ENCODE data around the gene LRCH4.
A peak's percentile ranks its signal among the peaks of the same experiment; 100 is the strongest.
"Not testable (repeated sequence)": the region's sequence is repeated elsewhere in the genome, so short reads cannot be mapped to it uniquely, and the experiment has no call there.

Gene LRCH4

DNA sequence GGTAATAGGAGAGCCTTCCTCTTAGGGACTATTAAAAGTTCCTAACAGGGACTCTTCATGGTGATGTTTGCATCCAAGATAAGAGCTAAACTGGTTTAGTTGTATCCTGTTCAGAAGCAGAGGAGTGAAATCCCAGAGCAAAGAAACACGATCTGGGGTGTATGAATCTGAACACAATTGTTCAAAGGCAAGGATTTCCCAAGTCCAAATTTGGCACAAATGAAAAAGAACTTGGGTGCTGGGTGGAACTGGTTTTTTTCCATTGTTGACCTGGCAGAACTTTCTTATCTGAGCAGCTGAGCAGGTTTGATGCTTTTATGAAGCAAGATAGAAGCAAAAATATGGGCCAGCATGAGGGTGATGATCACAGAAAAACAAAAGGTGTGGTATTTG, 41.0 kb downstream of the LRCH4 start:
- no peak overlapping the region for H3K9ac ChIP-seq (ENCODE audit: low read length)
- no peak overlapping the region for H3K4me3 ChIP-seq (ENCODE audit: low read length)
- H3K27ac ChIP-seq (ENCODE audit: low read length) = peak overlapping the region; percentile 19
- no peaks in the 10 kb centered on the region for H3K36me3 ChIP-seq (ENCODE audit: control insufficient read depth, low read depth, low read length)
- peaks cover 11% of the 10 kb centered on the region for H3K27me3 ChIP-seq (ENCODE audit: control insufficient read depth, insufficient read depth, low read length)
- no peaks in the 10 kb centered on the region for H3K9me3 ChIP-seq (ENCODE audit: control insufficient read depth, low read depth, low read length)
- peaks cover 42% of the 10 kb centered on the region for H3K4me1 ChIP-seq (ENCODE audit: control insufficient read depth, low read depth, low read length)

DNA sequence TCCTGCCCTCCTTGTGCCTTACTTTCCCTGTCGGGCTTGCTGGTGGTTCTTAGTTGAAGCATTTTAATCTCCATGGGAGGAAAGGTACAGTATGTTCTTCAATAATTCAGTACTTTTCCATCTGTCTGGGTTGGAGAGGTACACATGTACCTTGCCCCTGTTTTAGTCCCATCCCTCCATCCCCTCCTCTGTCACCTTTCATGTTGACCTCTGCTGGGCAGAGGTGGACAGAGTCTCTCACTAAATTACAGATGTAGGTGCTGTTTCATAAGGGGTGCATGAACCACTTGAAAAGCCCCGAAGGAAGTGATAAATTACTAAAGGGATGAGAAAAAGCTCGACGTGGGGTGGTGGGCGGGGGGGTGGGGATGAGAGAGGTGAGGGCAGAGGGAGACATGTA, 41.5 kb downstream of the LRCH4 start:
- H3K27me3 ChIP-seq (ENCODE audit: control insufficient read depth, insufficient read depth, low read length) = peaks cover 14% of the 10 kb centered on the region
- H3K4me1 ChIP-seq (ENCODE audit: control insufficient read depth, low read depth, low read length) = peaks cover 43% of the 10 kb centered on the region
- no peaks in the 10 kb centered on the region for H3K9me3 ChIP-seq (ENCODE audit: control insufficient read depth, low read depth, low read length)
- H3K36me3 ChIP-seq (ENCODE audit: control insufficient read depth, low read depth, low read length) = no peaks in the 10 kb centered on the region
- H3K9ac ChIP-seq (ENCODE audit: low read length) = no peak overlapping the region
- H3K27ac ChIP-seq (ENCODE audit: low read length) = no peak overlapping the region
- H3K4me3 ChIP-seq (ENCODE audit: low read length) = no peak overlapping the region

DNA sequence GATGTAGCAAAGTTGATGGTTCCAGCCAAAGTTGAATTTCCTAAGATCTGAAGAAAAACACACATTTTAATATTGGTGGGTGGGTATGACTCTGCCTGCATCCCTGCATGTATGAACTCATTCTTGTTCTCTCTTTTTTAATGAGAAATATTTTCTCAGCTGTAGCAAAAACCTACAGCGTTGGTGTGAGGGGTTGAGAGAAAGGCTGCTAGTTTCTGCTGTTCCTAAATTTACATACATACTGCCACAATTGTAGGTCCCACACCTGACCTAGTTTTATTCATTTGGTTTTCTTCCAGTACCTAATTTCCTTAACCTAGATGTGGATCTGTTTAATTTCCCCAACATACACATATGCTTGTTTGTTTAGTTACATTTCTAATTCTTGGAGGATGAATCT, 42.3 kb downstream of the LRCH4 start:
- H3K4me3 ChIP-seq (ENCODE audit: low read length) = no peak overlapping the region
- peaks cover 14% of the 10 kb centered on the region for H3K27me3 ChIP-seq (ENCODE audit: control insufficient read depth, insufficient read depth, low read length)
- H3K9ac ChIP-seq (ENCODE audit: low read length) = no peak overlapping the region
- H3K36me3 ChIP-seq (ENCODE audit: control insufficient read depth, low read depth, low read length) = no peaks in the 10 kb centered on the region
- no peaks in the 10 kb centered on the region for H3K9me3 ChIP-seq (ENCODE audit: control insufficient read depth, low read depth, low read length)
- peaks cover 43% of the 10 kb centered on the region for H3K4me1 ChIP-seq (ENCODE audit: control insufficient read depth, low read depth, low read length)
- H3K27ac ChIP-seq (ENCODE audit: low read length) = no peak overlapping the region

DNA sequence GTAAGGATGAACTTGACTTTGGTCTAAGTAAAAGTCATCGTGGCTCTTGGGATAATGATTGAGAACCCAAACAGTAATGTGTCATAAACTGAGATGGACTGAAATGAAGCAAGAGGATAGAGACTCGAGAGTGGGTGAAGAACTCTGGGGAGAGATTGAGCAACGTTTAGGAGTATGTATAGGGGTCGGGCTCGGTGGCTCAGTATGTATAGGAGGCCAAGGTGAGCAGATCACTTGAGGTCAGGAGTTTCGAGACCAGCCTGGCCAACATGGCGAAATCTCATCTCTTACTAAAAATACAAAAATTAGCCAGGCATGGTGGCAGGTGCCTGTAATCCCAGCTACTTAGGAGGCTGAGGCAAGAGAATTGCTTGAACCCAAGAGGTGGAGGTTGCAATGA, 44.6 kb downstream of the LRCH4 start:
- H3K27me3 ChIP-seq (ENCODE audit: control insufficient read depth, insufficient read depth, low read length) = peaks cover 14% of the 10 kb centered on the region
- not testable (repeated sequence) for H3K9ac ChIP-seq (ENCODE audit: low read length); H3K9me3 ChIP-seq (ENCODE audit: control insufficient read depth, low read depth, low read length); H3K27ac ChIP-seq (ENCODE audit: low read length); H3K36me3 ChIP-seq (ENCODE audit: control insufficient read depth, low read depth, low read length)
- peak overlapping the region; percentile 17 for H3K4me3 ChIP-seq (ENCODE audit: low read length)
- peaks cover 43% of the 10 kb centered on the region for H3K4me1 ChIP-seq (ENCODE audit: control insufficient read depth, low read depth, low read length)

DNA sequence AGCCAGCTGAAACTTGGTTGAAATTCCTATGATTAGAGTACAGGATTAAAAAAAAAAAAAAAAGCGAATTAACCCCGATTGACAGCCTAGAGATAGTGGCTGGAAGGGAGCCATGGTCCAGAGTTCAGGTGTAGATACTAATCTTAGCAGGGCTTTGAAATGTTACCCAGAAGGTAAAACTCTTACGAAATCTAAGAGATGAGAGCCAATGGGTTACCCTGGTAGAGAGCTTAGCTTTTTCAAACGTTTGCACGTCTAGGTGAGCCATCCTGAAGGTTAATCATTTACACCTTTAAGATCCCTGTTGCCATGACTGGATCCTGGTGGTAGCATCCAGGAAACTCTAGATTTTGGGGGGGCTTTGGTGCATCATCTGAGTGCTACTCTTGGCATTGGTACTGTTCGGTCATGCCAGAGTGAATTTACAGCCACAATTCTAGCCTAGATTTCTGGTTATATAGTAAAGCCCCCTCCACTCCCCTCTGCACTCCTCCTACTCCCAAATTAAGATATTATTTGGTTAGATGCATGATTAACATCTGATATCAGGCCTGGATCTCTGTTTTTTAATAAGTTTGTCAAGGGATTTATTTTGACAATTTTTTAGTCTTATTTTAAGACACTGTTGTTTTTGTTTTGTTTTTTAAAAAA, 45.7 kb downstream of the LRCH4 start:
- Histone ChIP-seq H3K9ac (ENCODE audit: low read length) (no peak overlapping the region), H3K27me3 (ENCODE audit: control insufficient read depth, insufficient read depth, low read length) (peaks cover 14% of the 10 kb centered on the region), H3K4me1 (ENCODE audit: control insufficient read depth, low read depth, low read length) (peaks cover 32% of the 10 kb centered on the region), H3K4me3 (ENCODE audit: low read length) (peak overlapping the region; percentile 75), H3K9me3 (ENCODE audit: control insufficient read depth, low read depth, low read length) (no peaks in the 10 kb centered on the region), H3K27ac (ENCODE audit: low read length) (no peak overlapping the region), H3K36me3 (ENCODE audit: control insufficient read depth, low read depth, low read length) (no peaks in the 10 kb centered on the region)

DNA sequence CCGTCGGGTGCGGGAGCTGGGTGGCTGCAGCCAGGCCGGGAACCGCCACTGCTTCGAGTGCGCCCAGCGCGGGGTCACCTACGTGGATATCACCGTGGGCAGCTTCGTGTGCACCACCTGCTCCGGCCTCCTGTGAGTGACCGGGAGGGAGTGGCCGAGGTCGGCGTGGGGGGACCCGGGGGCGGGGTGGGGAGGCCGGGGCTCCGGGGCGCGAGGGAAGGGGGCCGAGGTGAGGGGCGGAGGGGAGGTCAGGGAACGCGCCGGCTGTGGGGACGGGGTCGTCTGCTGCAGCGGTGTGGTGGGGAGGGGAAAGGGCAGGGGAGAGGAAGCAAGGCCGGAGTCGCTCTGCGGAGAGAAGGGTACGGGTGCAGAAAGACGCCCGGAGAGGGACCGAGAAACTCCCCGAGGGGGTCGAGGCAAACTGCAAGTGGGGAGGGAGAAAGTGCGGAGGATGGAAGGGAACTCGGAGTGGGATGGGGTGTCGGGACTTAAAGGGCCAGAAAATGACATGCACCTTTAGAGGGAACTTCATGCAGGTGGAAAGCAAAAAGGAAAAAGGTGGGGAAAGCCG, 46.4 kb downstream of the LRCH4 start:
- Histone ChIP-seq H3K4me3 (ENCODE audit: low read length) (peak overlapping the region; percentile 75), H3K27me3 (ENCODE audit: control insufficient read depth, insufficient read depth, low read length) (peaks cover 14% of the 10 kb centered on the region), H3K9ac (ENCODE audit: low read length) (no peak overlapping the region), H3K27ac (ENCODE audit: low read length) (no peak overlapping the region), H3K4me1 (ENCODE audit: control insufficient read depth, low read depth, low read length) (peaks cover 26% of the 10 kb centered on the region), H3K36me3 (ENCODE audit: control insufficient read depth, low read depth, low read length) (no peaks in the 10 kb centered on the region), H3K9me3 (ENCODE audit: control insufficient read depth, low read depth, low read length) (no peaks in the 10 kb centered on the region)

DNA sequence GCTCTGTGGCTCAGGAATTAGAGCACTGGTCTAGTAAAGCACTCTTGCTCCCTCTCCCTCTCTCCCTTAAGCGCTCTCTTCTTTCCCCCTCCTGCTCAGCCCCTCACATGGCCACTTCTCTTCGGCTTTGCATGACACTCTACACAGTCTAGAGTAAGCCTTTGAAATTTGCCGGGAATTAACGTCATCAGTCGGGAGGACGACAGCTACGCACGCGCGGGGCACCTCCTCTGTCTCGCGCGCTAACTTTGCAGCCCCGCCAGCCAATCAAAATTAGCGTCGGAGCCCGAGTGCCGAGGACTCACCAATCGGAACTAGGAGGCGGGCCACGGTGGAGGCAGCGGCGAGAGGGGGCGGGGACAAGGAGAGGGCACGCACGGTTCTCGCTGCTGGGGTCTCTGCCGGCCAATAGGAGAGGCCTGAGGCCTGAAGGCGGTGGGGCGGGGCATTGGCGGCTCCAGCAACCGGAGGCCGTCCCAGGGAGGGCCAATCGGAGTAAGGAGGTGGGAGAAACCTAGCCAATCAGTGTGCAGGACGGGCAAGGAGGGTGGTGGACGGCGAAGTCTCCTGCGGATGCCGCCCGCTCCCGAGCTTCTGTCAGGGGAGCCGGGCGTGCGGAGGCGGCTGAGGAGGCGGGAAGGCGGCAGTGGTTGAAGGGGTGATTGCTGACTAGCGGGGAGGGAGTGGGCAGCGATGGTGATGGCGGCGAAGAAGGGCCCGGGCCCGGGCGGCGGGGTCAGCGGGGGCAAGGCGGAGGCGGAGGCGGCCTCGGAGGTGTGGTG, 47.1 kb downstream of the LRCH4 start, which contains the start of gene AGFG2:
Gene AGFG2, plus strand, starts transcription at position 550 of the 782 bp plus-strand sequence. Its CDS starts 144 bp downstream, at position 694.
- no peak within 1 kb of the TSS for H3K9ac ChIP-seq (ENCODE audit: low read length)
- H3K27me3 ChIP-seq (ENCODE audit: control insufficient read depth, insufficient read depth, low read length) = peaks cover 14% of the 10 kb centered on the region
- no peaks in the 10 kb centered on the region for H3K36me3 ChIP-seq (ENCODE audit: control insufficient read depth, low read depth, low read length)
- H3K4me3 ChIP-seq (ENCODE audit: low read length) = peak within 1 kb of the TSS; percentile 75
- H3K9me3 ChIP-seq (ENCODE audit: control insufficient read depth, low read depth, low read length) = no peaks in the 10 kb centered on the region
- peaks cover 21% of the 10 kb centered on the region for H3K4me1 ChIP-seq (ENCODE audit: control insufficient read depth, low read depth, low read length)
- H3K27ac ChIP-seq (ENCODE audit: low read length) = no peak within 1 kb of the TSS

DNA sequence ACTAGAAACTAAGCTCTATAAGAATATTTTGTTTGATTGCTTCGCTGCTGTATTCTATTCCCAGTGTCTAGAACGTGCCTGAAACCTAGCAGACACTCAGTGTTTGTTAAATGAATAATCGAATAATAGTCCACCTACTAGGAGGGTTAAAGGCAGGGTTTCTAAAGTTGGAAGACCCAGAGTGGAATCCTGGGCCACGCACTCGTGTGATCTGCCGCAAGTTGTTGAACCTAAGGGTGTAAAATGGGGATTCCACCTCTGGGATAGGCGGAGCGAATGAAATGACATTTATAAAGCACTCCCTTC, 47.6 kb downstream of the LRCH4 start:
- H3K9ac ChIP-seq (ENCODE audit: low read length) = no peak overlapping the region
- peak overlapping the region; percentile 73 for H3K4me3 ChIP-seq (ENCODE audit: low read length)
- no peaks in the 10 kb centered on the region for H3K36me3 ChIP-seq (ENCODE audit: control insufficient read depth, low read depth, low read length)
- H3K27ac ChIP-seq (ENCODE audit: low read length) = no peak overlapping the region
- peaks cover 14% of the 10 kb centered on the region for H3K27me3 ChIP-seq (ENCODE audit: control insufficient read depth, insufficient read depth, low read length)
- H3K4me1 ChIP-seq (ENCODE audit: control insufficient read depth, low read depth, low read length) = peaks cover 15% of the 10 kb centered on the region
- H3K9me3 ChIP-seq (ENCODE audit: control insufficient read depth, low read depth, low read length) = no peaks in the 10 kb centered on the region

DNA sequence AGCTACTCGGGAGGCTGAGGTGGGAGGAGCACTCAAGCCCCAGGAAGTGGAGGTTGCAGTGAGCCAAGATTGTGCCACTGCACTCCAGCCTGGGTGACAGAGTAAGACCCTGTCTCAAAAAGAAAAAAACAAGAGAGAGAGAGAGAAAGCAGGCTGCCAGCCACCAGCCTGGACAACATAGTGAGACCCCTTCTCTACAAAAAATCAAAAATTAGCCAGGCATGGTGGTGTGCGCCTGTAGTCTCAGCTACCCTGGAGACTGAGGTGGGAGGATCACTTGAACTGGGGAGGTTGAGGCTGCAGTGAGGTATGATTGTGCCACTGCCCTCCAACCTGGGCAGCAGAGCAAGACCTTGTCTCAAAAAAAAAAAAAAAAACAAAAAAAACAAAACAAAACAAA, 49.2 kb downstream of the LRCH4 start:
- H3K36me3 ChIP-seq (ENCODE audit: control insufficient read depth, low read depth, low read length); H3K9ac ChIP-seq (ENCODE audit: low read length); H3K9me3 ChIP-seq (ENCODE audit: control insufficient read depth, low read depth, low read length); H3K4me3 ChIP-seq (ENCODE audit: low read length); H3K27ac ChIP-seq (ENCODE audit: low read length): not testable (repeated sequence)
- peaks cover 14% of the 10 kb centered on the region for H3K27me3 ChIP-seq (ENCODE audit: control insufficient read depth, insufficient read depth, low read length)
- peaks cover 12% of the 10 kb centered on the region for H3K4me1 ChIP-seq (ENCODE audit: control insufficient read depth, low read depth, low read length)

DNA sequence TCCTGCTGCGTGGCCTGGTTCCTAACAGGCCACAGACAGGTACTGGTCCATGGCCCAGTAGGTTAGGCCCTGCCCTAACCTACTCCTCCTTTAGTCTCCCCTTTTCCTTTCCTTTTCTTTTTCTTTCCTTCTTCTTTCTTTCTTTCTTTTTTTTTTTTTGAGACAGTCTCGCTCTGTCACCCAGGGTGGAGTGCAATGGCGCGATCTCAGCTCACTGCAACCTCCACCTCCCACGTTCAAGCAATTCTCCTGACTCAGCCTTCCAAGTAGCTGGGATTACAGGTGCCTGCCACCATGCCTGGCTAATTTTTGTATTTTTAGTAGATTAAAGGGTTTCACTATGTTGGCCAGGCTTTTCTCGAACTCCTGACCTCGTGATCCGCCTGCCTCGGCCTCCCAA, 49.9 kb downstream of the LRCH4 start:
- H3K4me1 ChIP-seq (ENCODE audit: control insufficient read depth, low read depth, low read length); H3K27ac ChIP-seq (ENCODE audit: low read length); H3K36me3 ChIP-seq (ENCODE audit: control insufficient read depth, low read depth, low read length); H3K4me3 ChIP-seq (ENCODE audit: low read length); H3K9ac ChIP-seq (ENCODE audit: low read length); H3K9me3 ChIP-seq (ENCODE audit: control insufficient read depth, low read depth, low read length): not testable (repeated sequence)
- H3K27me3 ChIP-seq (ENCODE audit: control insufficient read depth, insufficient read depth, low read length) = peaks cover 14% of the 10 kb centered on the region

DNA sequence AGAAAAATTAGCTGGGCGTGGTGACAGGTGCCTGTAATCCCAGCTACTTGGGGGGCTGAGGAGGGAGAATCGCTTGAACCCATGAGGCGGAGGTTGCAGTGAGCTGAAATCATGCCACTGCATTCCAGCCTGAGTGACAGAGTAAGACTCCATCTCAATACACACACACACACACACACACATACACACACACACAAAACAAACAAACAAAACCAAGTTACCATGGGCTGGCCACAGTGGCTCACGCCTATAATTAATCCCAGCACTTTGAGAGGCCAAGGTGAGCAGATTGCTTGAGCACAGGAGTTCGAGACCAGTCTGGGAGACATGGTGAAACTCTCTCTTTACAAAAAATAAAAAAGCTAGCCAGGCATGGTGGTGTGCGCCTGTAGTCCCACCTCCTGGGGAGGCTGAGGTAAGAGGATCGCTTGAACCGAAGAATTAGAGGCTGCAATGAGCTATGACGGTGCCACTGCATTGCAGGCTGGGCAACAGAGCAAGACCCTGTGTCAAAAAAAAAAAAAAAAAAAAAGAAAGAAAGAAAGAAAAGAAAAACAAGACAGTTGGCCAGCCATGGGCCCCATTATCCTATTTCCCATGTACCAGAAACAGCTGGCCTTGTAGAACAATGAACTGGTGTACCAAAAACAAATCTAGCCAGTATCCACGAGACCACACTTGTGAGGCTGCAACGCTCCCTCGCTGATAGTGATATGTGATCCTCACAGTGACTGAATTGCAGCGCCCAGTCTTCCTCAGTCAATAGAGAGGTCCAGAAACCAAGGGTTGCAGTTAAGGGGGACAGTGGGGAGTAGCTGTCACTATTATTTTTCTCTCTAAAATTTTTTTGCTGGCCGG, 53.5 kb downstream of the LRCH4 start:
- no peak overlapping the region for H3K9ac ChIP-seq (ENCODE audit: low read length)
- no peaks in the 10 kb centered on the region for H3K36me3 ChIP-seq (ENCODE audit: control insufficient read depth, low read depth, low read length)
- H3K4me3 ChIP-seq (ENCODE audit: low read length) = no peak overlapping the region
- no peak overlapping the region for H3K27ac ChIP-seq (ENCODE audit: low read length)
- no peaks in the 10 kb centered on the region for H3K9me3 ChIP-seq (ENCODE audit: control insufficient read depth, low read depth, low read length)
- no peaks in the 10 kb centered on the region for H3K4me1 ChIP-seq (ENCODE audit: control insufficient read depth, low read depth, low read length)
- no peaks in the 10 kb centered on the region for H3K27me3 ChIP-seq (ENCODE audit: control insufficient read depth, insufficient read depth, low read length)

Data from iPS-18a (cell line).